HG03378 (cell line): ENCODE data around the gene GBX2.

Experiments
- ATAC-seq: cut with Tn5 transposase; IDR thresholded peaks from one replicate; pipeline ENCODE4 v1.9.1; 2021; ENCODE audit warnings: mild to moderate bottlenecking, moderate library complexity; ENCODE audit not compliant: unreplicated experiment

The GBX2 gene

DNA sequence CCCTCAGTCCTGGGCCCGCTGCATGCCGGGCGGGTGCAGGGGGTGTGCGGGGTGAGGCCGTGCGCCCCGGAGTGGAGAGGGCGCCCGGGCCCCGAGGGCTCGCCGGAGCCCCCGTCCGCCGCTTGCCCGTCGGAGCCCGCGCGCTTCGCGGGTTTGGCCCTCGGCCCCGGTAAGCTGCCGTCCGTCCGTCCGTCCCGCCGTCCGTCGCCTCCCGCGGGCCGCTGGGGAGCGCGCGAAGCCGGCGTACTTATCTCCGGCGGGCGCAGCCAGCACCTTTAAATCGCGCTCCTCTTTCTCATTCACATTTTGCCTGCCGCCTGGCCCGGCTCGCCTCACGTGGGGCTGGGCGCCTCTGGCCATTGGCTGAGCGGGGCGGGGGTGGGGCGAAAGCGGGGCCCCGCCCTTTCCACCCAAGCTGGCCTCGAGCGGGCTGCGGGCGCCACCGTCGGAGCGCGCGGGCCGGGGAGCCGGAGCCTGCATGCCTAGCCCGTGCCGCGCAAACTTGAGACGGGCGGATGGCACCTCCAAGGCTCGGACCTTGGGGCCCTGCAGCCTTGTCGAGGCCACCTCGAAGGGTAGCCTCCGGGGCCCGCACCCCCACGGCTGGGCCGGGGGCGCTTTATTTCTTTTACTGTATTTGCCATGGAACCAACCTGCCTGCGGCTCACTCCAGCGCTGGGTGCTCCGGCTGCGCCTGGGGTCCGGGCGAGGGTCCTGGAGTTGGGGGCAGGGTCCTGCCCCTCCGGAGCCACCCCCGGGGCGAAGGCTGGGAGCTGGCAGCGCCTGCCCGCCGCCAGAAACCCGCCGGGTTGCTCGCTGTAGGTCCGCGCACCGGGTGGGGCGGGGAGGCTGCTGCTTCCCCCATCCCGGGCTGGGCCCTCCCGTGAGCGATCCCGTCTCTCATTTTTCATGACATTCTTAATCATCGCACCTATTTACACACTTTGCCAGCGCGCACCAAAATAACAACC, at the start of gene GBX2:
TSS of gene GBX2 (minus strand) at position 277 of the 971 bp plus-strand sequence. CDS start 415 bp downstream, outside the sequence.
- no peak for ATAC-seq

DNA sequence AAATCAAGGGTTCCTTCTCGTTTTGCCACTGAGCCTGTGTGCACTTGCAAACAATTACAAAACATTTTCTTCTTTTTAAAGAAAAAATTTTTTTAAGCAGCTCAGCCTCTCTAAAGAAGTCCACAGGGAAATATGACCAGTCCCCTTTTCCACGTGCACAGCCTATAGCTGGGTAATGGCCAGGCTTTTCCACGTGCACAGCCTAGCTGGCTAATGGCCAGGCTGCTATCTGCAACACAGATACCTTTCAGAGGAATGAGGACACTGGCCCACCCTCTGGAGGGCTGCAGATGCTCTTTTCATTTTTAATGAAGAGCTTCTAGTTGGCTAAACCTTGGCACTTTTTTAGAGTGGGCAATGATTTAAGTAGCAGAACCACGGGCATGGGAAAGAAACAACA, 49.7 kb upstream of the GBX2 start:
- no peak for ATAC-seq

DNA sequence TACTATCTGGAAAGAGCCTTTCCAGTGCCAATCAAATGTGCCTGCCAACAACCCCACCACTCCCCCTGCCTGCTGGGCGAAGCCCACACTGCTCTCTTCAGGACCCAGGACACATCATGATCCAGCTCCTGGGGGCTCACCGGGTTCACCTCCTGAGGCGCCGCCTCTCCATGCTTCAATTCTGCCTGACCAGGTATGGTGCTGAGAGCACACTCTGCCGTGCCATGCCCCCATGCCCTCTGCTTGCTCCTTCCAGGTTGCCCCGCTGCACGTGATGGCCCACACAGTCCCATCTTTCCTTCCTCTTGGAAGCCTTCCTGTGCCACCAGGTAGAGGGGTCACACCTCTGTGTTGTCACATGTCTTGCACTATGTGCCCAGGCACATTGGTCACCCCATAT, 48.5 kb upstream of the GBX2 start:
- ATAC-seq = no peak

DNA sequence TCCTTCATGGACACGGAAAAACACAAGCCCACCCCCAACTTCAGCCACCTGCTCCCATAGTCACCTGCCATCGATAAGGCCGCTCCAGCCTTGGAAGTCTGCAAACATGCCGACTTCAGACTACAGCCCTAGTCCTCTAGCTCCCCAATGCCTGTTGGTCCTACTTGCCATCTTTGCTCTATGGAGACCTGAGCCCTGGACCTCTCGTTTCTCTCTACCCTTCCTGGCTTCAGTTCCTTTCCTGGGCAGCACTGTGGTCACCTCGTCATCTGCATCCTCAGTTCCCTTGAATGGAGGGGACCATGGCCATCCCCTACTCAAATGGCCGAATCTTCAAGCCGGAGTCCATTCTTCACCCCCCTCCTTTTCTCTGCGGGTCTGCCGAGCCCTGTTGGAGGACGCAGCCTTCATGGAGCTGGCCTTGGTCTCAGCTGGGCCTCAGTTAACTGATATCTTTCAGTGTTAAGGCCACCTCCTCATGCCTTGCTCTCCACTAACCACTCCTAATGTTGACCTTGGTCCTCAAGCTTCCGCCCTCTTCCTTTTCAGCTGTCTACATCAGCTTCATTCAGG, 47.7 kb upstream of the GBX2 start:
- no peak for ATAC-seq

DNA sequence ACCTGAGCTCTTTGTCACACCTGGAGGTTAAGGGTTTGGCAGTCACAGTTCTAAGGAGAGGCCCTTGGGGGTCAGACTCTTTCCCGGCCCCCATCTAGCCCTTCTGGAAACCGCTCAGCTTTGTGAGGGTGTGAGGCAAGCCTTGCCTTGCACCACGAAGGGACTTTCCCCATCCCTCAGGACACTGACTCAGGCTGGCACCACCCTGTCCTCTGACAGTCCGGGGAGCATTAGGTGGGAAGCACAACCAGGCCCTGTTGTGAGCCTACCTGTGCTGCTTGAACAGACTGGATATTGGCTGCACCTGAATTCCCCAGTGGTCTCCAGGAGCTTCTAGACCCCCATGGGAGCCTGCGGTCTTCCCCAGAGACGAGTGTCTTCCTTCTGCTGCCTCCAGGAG, 47.0 kb upstream of the GBX2 start:
- ATAC-seq = no peak

DNA sequence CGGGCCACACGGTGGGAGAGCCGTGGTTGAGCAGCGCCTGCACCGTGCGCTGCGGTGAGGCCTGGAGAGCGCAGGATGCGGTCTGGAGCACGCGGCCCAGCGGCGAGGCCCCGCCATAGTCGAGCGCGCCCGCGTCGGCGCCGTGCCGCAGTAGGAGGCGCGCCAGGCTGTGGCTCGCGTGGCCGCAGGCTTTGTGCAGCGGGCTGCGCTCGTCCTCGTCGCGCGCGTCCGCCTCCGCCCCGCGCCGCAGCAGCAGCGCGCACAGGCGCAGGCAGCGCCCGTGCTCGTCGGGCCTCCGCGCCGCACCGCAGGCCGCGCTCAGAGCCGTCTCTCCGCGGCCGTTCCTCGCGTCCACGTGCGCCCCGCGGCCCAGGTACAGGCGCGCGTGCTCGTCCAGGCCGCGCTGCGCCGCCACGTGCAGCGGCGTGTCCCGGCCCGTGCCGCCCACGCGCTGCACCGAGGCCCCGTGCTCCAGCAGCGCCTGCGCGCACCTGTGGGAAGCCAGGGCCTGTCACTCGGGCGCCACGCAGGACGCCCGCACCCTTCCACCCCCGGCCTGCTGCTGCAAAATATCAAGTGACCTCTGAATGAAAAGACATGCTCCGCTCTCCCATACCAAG, 46.3 kb upstream of the GBX2 start:
- ATAC-seq = no peak

DNA sequence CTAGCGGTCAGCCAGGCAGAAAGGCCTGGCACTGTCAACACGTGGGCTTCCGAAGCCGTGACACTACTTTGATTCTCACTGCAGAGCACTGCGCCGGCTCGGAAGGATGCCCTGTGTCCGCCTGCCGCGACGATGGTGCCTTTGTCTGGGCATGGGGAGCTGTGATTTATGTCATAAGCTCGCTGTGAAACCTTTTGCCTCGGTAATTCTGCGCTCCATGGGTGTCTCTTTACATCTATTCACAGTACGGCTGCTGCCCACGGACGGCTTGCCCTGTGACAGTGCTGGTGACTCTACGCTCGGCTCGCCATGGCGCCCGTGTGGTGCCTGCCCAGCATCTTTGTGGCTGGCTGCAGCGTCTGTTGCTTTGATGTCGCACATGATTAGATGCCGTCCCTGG, 43.1 kb upstream of the GBX2 start:
- no peak for ATAC-seq

DNA sequence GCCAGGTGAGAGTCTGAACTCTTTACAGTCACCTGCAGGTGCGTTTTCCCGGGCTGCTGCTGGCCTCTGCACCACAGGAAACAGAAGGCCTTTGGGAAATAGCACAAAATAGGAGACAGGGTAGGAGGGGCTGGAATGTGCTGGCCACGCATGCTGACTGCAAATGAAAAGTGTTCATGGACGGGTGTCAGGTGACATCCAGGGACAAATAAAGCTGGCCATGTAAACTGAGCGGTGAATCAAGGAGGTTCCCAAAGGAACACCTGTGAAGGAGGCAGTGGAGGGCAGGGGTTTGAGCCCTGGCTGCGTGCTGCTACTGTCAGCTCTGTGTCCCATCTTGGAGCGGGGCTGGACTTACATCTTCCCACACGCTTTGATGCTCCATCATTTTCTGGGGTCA, 42.4 kb upstream of the GBX2 start:
- ATAC-seq = no peak

DNA sequence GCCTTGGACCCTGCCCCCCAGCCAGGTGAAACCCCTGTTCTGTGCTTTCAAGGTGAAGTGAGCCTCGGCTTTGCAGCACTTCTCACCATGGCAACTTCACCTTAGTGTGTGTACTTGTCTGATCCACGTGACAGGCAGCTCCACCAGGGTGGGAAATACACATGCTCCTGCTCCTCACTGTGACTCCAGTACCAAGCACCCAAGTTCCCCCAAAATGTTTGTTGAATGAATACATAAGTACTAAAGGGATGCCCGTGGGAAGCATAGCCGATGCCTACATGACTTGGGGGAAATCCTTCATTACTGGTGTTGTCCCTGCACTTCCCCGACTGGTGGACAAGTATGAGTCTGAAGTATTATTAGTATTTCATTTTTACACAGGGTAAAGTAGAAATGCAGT, 41.8 kb upstream of the GBX2 start:
- ATAC-seq = no peak

DNA sequence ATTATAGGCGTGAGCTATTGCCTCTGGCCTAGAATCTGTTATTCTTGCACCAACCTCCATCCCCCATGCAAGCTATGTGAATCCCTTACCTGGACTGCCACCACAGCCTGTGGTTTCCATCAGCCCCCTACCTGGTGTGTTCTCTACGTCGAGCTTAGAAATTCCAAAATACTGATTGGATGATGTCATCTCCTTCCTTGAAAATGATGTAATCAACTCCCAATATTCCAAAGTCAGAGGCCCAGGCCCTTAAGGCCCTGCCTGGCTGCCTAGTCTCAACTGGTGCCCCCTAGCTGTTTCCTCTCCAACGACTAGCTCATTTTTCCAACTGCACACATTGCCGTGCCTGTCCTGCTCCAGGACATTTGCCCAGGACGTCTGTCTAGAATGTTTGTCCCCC, 41.3 kb upstream of the GBX2 start:
- ATAC-seq = no peak

DNA sequence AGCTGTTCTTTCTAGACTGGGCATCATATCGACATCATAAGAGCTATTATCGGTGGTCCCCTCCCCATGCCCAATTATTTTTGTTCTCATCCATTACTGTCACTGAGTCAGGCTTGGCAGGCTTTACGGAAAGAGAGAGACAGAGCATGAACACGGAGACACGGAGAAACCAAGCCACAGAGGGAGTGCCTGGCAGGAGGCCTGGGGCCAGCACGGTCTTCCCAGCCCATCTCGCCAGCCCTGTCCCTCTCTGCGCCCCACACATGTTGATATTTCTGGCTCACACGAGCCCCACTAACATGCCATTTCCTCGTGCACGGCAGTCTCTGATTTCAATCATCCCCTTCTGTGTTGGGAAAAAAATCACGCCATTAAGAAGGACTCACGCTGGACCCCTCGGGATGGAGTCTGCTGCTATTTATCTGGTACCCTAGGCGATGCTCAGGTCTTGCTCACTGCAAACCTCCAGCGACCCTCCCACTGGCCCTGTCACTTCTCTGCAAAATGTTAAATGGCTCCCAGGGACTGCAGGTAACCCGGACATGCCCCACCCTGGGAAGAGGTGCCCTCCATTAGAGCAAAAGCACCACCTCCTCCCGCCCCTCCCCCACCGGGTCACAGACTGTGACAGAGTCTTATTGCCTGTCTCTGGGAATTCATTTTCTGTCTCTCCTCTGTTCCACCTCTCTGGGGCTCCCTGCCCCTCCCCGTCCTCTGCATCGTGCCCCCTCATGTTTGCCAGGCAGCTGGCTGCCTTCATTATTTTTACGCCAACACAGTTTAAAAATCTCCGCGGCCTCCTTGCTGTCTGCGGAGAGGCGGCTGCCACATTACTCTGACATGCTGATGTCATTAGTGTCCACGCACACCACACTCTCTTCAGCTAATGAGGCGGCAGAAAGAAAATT, 40.1 kb upstream of the GBX2 start:
- ATAC-seq = no peak

DNA sequence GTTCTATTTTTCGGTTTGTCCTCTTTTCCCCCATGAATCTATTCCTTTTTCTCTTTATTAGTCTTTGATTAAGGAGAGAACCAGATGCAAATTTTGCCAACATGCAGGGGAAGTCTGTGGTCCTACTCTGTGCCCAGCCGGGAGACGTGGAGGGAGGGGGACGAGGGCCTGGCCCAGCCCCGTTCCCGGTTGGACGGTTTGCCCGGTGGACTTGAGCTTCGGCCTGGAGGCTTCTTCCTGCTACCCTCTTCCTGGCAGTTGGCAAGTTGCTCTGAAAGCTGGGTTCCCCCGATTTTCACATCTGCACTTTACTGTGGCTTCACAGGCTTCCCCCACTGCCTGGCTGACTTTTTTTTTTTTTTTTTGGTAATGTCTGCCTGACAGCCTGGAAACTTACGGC, 39.3 kb upstream of the GBX2 start:
- no peak for ATAC-seq

DNA sequence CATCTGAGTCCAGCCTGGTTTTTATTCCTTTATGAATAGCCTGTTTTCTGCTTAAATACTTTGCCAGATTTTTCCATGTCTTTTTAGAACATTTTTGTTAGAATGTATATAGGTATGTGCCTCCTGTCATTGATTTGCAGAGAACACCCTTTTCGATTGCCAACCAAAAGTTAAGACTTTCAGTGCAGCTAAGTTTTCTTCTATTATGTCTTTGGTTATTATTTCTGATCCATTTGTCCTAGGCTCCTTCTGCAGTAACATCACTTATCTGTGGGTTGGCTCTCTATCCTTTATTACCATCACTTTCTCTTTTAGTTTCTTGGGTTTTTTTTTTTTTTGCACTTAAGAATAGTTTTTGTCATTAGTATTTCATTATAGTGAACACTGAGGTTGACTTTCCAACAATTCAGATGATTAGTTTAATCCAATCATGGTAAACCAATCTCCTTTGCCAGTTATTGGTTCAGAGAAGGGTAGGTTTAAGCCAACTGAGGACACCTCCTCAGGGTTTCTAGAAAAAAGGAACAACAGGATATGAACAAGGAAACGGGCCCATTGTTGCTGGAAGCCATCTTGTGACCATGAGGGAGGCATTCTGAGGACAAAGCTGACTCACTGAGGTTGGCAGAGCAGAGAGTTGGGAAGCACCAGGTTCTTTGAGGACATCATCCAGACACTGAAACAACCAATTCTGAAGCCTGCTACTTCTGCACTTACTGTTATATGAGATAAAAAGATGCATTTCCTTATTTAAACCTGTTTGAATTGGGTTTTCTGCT, 37.9 kb upstream of the GBX2 start:
- ATAC-seq = no peak

DNA sequence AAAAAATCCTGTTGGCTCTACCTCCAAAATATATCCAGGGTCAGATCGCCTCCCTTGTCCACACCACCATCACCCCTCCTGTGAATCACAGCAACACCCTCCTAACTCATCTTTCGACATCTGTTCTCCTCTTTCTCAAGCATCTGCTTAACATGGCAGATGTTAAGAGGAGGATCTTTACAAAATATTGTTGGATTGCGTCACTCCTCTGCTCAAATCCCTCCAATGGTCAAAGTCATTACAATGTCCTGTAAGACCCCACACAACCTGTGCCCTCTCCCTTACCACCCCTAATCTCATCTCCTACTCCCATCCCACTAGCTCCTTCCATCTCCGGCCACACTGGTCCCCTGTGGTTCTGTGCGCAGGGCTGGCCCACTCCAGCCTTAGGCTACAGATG, 36.8 kb upstream of the GBX2 start:
- no peak for ATAC-seq

DNA sequence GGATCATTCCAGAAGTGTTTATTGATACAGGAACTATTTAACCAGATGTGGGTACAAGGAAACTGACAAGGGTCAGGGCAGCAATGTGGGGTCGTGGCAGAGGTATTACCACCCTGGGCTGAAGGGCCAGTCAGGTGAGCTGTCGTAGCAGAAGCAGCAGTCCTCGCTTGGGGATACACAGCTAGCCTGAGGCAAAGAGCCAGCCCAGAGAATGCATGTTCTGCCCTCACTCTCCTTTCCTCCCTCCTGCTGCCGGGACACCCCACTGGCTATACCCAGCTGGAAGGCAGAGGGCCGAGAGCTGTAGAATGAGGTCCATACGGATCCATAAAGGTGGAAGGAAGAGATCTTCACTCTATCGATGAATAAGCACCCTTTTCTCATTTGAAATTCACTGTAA, 32.2 kb upstream of the GBX2 start:
- no peak for ATAC-seq

DNA sequence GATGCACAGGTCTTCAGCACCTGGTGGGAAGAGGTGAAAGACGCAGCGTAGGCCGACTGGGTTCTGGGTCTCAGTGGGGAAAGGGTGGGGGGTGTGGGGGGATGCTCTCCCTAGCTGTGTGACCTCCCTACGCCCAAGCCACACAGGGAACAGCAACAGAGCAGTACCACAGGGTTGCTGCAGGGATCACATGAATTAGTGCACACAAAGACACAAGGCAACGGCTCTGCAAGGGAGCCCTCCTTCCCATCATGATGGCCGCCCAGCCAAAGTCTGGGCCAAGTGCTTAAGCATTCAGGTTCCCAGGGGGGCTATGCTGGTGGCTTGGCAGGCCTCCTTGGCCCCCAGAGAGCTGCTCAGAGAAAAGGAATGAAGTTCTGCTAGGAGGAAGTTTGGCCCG, 28.2 kb upstream of the GBX2 start:
- ATAC-seq = no peak

DNA sequence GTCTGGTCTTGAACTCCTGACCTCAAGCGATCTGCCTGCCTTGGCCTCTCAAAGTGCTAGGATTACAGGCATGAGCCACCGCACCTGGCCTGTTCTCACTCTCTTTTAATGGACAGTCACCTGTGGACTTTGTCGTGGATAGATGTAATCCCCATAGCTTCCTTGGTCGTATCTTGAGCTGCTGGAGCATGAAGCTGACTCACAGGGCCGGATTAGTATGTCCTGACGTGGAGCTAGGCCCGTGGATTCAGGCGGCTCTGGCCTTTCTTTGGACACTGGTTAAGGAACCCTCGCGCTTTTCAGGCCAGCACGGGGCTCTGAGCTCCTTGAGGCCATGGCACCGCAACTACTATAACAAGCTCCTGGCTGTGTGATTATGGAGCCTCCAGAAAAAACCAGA, 27.5 kb upstream of the GBX2 start:
- ATAC-seq = no peak

DNA sequence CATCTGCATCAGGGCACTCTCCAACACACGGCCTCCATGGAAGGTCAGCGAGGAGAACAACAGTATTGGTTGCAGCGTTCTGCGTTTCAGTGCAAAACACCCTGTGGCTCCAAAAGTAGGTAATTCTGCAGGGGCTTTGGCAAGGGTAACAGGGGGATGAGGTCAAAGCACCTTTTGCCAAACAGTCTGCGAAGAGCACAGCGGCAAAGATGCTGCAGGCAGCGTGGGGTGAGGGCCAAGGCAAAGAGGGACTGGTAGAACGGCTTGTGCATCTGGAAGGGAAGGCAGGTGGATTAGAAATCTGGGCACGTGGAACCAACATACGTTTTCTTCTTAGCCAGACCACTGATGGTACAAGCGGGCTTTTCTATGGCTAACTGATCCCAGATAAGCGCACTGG, 26.6 kb upstream of the GBX2 start:
- no peak for ATAC-seq

DNA sequence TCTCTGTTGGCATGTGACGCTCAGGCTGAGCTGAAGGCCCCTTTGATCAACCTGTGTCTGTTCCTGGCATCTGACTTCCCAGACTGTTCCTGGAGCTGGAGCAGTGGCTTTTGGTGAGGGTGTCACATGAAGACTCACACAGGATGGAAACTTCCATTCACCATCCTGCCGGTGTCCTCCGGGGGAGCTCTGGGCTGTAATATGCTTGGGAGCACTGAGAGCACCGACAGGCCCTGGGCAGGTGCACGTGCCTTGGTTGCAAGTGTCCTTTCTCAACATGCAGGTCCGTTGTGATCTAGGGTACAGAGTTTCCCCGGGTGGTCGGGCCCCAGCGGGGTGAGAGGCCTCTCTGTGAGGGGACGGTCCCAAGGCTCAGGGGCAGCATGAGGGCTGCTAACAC, 24.8 kb upstream of the GBX2 start:
- no peak for ATAC-seq

DNA sequence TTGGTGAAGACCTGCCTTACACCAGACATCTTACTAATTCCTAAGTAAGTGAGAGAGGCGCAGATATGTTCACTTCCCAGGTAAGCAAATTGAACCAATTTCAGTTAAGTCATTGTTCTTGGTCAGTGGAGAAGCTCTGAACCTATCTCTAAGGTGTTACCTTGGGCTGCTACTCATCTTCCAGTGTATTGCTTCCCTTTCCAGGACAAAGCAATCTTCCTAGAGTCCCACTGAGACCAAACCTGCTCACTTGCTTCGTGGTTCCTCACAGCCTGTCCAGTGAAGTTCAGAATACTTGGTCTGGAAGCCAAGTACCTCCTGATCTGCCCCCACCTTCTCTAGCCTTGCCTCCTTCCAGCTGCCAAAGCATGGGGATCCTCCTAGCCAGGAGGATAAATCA, 22.5 kb upstream of the GBX2 start:
- no peak for ATAC-seq
